Keratinocyte (primary cell): Measurements from ENCODE around the gene MC2R. TPM values are rescaled to one million over a fixed set of nuclear protein-coding genes. Genes with fewer than 3 reads are reported as not detected.

Experiments used
- DNase-seq: peaks from one replicate; pipeline ENCODE4 v3.0.0-alpha.2; 2011; ENCODE audit warnings: low read depth, missing footprints, low spot score
- FAIRE-seq: peaks from 2 replicates; lab custom pipeline; 2011; peaks lifted over from hg19 to GRCh38; lab: Jason Lieb, UNC
- H2AFZ ChIP-seq: 2 replicates; pipeline ENCODE4 v1.6.0; 2012; ENCODE audit warnings: low read length, control low read depth, inconsistent platforms; ENCODE audit not compliant: control insufficient read depth
- H3K27ac ChIP-seq: 2 replicates; pipeline ENCODE4 v1.5.1; 2011; ENCODE audit warnings: low read length; ENCODE audit not compliant: control insufficient read depth, insufficient read depth
- H3K27me3 ChIP-seq: 3 replicates; pipeline ENCODE4 v1.6.0; 2011; ENCODE audit warnings: low read length; ENCODE audit not compliant: control insufficient read depth, insufficient read depth; ENCODE audit errors: extremely low read depth
- H3K36me3 ChIP-seq, 2 experiments: 2 replicates in 1 of 2; 3 replicates in 1 of 2; pipeline ENCODE4 v1.5.1; 2011; ENCODE audit warnings: low read length in 2 of 2, mild to moderate bottlenecking in 1 of 2; ENCODE audit not compliant: control insufficient read depth in 2 of 2, insufficient read depth in 2 of 2; ENCODE audit errors: extremely low read depth in 1 of 2
- H3K4me1 ChIP-seq: 3 replicates; pipeline ENCODE4 v1.5.1; 2011; ENCODE audit warnings: low read length; ENCODE audit not compliant: control insufficient read depth, insufficient read depth; ENCODE audit errors: extremely low read depth
- H3K4me2 ChIP-seq: 3 replicates; pipeline ENCODE4 v1.6.0; 2011; ENCODE audit warnings: low read depth, low read length; ENCODE audit not compliant: control insufficient read depth, insufficient read depth; ENCODE audit errors: extremely low read depth
- H3K4me3 ChIP-seq, 3 experiments: fragments of 200-600 bp in 1 of 3; sonication (generic) in 1 of 3; 2 replicates in 2 of 3; 3 replicates in 1 of 3; pipeline ENCODE4 v1.5.1; 2011 to 2016; ENCODE audit warnings: low read length in 3 of 3, mild to moderate bottlenecking in 3 of 3, control low read depth in 2 of 3, inconsistent platforms in 1 of 3, low read depth in 1 of 3, mixed read lengths in 1 of 3, mixed run types in 1 of 3, moderate library complexity in 1 of 3; ENCODE audit not compliant: control insufficient read depth in 2 of 3, insufficient read depth in 2 of 3; ENCODE audit errors: extremely low read depth in 1 of 3
- H3K79me2 ChIP-seq: 2 replicates; pipeline ENCODE4 v1.6.0; 2012; ENCODE audit warnings: low read length; ENCODE audit not compliant: control insufficient read depth, insufficient read depth
- H3K9ac ChIP-seq: 3 replicates; pipeline ENCODE4 v1.6.0; 2011; ENCODE audit warnings: low read length; ENCODE audit not compliant: control insufficient read depth, insufficient read depth; ENCODE audit errors: extremely low read depth
- H3K9me1 ChIP-seq: 3 replicates; pipeline ENCODE4 v1.6.0; 2011; ENCODE audit warnings: low read length; ENCODE audit not compliant: control insufficient read depth, insufficient read depth; ENCODE audit errors: extremely low read depth
- H3K9me3 ChIP-seq: 2 replicates; pipeline ENCODE4 v1.5.1; 2012; ENCODE audit warnings: low read depth, low read length; ENCODE audit not compliant: control insufficient read depth
- H4K20me1 ChIP-seq: 3 replicates; pipeline ENCODE4 v1.6.0; 2011; ENCODE audit warnings: low read length; ENCODE audit not compliant: control insufficient read depth, insufficient read depth; ENCODE audit errors: extremely low read depth
- CTCF ChIP-seq, 3 experiments: IDR thresholded peaks in 1 of 3; conservative IDR thresholded peaks in 1 of 3; optimal IDR thresholded peaks in 1 of 3; 2 replicates in 2 of 3; 3 replicates in 1 of 3; pipeline versions ENCODE3 to v1.5.1; 2011; ENCODE audit warnings: low read length in 3 of 3, mild to moderate bottlenecking in 3 of 3, moderate library complexity in 2 of 3, control low read depth in 1 of 3, inconsistent platforms in 1 of 3; ENCODE audit not compliant: insufficient read depth in 2 of 3; ENCODE audit errors: extremely low read depth in 1 of 3
- EZH2 ChIP-seq: IDR thresholded peaks from one replicate; pipeline ENCODE4 v1.6.1; 2012; ENCODE audit warnings: inconsistent platforms, mild to moderate bottlenecking, low read length, moderate library complexity
- dilution Hi-C: fragments of 300-500 bp; cut with MboI; formaldehyde crosslinking; loops from one replicate; pipeline ENCODE4 v1.7.0; 2020; ENCODE audit warnings: low sequenced_read_pairs; ENCODE audit not compliant: extremely low pct_ligation_motif_present
- polyA plus RNA-seq, 5 experiments: library from polyadenylated mRNA; depleted of rRNA in 3 of 5; stranded (reverse) in 3 of 5; stranded (forward) in 1 of 5; unstranded in 1 of 5; fragments of >200 nt; gene quantifications; 1 replicate in 1 of 5; 2 replicates in 3 of 5; 3 replicates in 1 of 5; pipeline versions ENCODE4 v1.2.1 to v1.2.3, GENCODE V29; 2011 to 2012; ENCODE audit warnings: missing spikeins in 2 of 5, low read depth in 1 of 5, low replicate concordance in 1 of 5

Gene MC2R
- polyA plus RNA-seq, 1 donor (not counting 4 experiments of a cell fraction or from before 2014, with no cell fraction given) = not detected

GRCh38 chr18:13872373-13872772, 43.0 kb downstream of the MC2R start:
- no peak for FAIRE-seq

GRCh38 chr18:13871701-13872100, 43.6 kb downstream of the MC2R start:
- no peak overlapping the region for H2AFZ ChIP-seq
- H3K79me2 ChIP-seq = no peaks in the 10 kb centered on the region
- no peaks in the 10 kb centered on the region for H3K9me3 ChIP-seq
- TF ChIP-seq CTCF (optimal IDR thresholded peaks at IDR 0.05 in 1 of 3, IDR thresholded peaks at IDR 0.05 in 1 of 3, conservative IDR thresholded peaks at IDR 0.05 in 1 of 3; ENCODE audit: extremely low read depth in 1 of 3, insufficient read depth in 2 of 3, low read length in 3 of 3) = no peak
- no peak for TF ChIP-seq EZH2
- no peak for FAIRE-seq
- H3K4me2 ChIP-seq = no peak overlapping the region
- no peaks in the 10 kb centered on the region for H4K20me1 ChIP-seq
- DNase-seq = no peak
- no peak overlapping the region for H3K4me3 ChIP-seq
- H3K27me3 ChIP-seq = peaks cover 9% of the 10 kb centered on the region
- H3K4me1 ChIP-seq = no peaks in the 10 kb centered on the region
- no peak overlapping the region for H3K9ac ChIP-seq
- dilution Hi-C loops = no loop called here
- no peaks in the 10 kb centered on the region for H3K36me3 ChIP-seq
- H3K9me1 ChIP-seq = no peaks in the 10 kb centered on the region
- no peak overlapping the region for H3K27ac ChIP-seq

More at GRCh38 chr18:13872373-13872772, 43.0 kb downstream of the MC2R start:
- no peaks in the 10 kb centered on the region for H3K36me3 ChIP-seq
- no peak overlapping the region for H3K27ac ChIP-seq
- H3K4me3 ChIP-seq = no peak overlapping the region
- no peaks in the 10 kb centered on the region for H3K9me1 ChIP-seq
- no peak overlapping the region for H3K9ac ChIP-seq
- no peak for DNase-seq
- H4K20me1 ChIP-seq = no peaks in the 10 kb centered on the region
- H2AFZ ChIP-seq = no peak overlapping the region
- H3K4me2 ChIP-seq = no peak overlapping the region
- peaks cover 9% of the 10 kb centered on the region for H3K27me3 ChIP-seq
- H3K9me3 ChIP-seq = no peaks in the 10 kb centered on the region
- no peak for TF ChIP-seq EZH2
- TF ChIP-seq CTCF (optimal IDR thresholded peaks at IDR 0.05 in 1 of 3, IDR thresholded peaks at IDR 0.05 in 1 of 3, conservative IDR thresholded peaks at IDR 0.05 in 1 of 3; ENCODE audit: extremely low read depth in 1 of 3, insufficient read depth in 2 of 3, low read length in 3 of 3) = no peak
- H3K79me2 ChIP-seq = no peaks in the 10 kb centered on the region
- dilution Hi-C loops = no loop called here
- H3K4me1 ChIP-seq = no peaks in the 10 kb centered on the region
